Measurements from ENCODE around the gene ENC1.

- TF ChIP-seq GATA2 (IDR thresholded peaks at IDR 0.05; ENCODE audit: low read depth, low read length) (no peak), GATA3 (IDR thresholded peaks at IDR 0.05; ENCODE audit: low read depth, low read length) (no peak)
These were observed 1.3 kb downstream of the ENC1 start for GRCh38 chr5:74638970-74639806.
